Spinal cord (tissue), 10 donors: Measurements from ENCODE around the gene TEN1. TPM values are rescaled to one million over a fixed set of nuclear protein-coding genes. Genes with fewer than 3 reads are reported as not detected.
A peak's percentile ranks its signal among the peaks of the same experiment; 100 is the strongest.
"Not testable (repeated sequence)": the region's sequence is repeated elsewhere in the genome, so short reads cannot be mapped to it uniquely, and the experiment has no call there.

ENCODE experiments used
- DNase-seq, 6 donors: peaks; one replicate each; pipeline versions ENCODE4 v3.0.0 to v3.0.0-alpha.2; 2013 to 2015; ENCODE audit warnings: low spot score in 6 of 6, low read depth in 4 of 6
- H3K27ac ChIP-seq: one replicate; pipeline ENCODE4 v1.5.1; 2013; ENCODE audit warnings: low read depth, low read length, control low read depth
- H3K27me3 ChIP-seq: one replicate; pipeline ENCODE4 v1.6.1; 2013; ENCODE audit warnings: low read length; ENCODE audit not compliant: control insufficient read depth, insufficient read depth
- H3K36me3 ChIP-seq: one replicate; pipeline ENCODE4 v1.6.1; 2013; ENCODE audit warnings: low read length; ENCODE audit not compliant: control insufficient read depth, insufficient read depth
- H3K4me1 ChIP-seq: one replicate; pipeline ENCODE4 v1.6.1; 2013; ENCODE audit warnings: low read length; ENCODE audit not compliant: control insufficient read depth, insufficient read depth
- H3K4me3 ChIP-seq: one replicate; pipeline ENCODE4 v1.5.1; 2013; ENCODE audit warnings: low read depth, low read length, control low read depth
- H3K9me3 ChIP-seq: one replicate; pipeline ENCODE4 v1.6.1; 2013; ENCODE audit warnings: low read length; ENCODE audit not compliant: control insufficient read depth, insufficient read depth
- WGBS: methylation state at CpG from one replicate; pipeline ENCODE4 v1.1.5; 2013; ENCODE audit warnings: missing lambda C conversion rate; ENCODE audit not compliant: insufficient coverage; 5-methylcytosine and 5-hydroxymethylcytosine counted together
- polyA plus RNA-seq, 2 donors: library from polyadenylated mRNA; unstranded; fragments of 120-200 nt; gene quantifications; one replicate each; pipeline ENCODE4 v1.2.1, GENCODE V29; 2013; ENCODE audit not compliant: insufficient read length in 2 of 2
- total RNA-seq, 2 donors: library from RNA; depleted of rRNA in 1 of 2; stranded (reverse); fragments of 120-200 nt in 1 of 2; fragments of >200 nt in 1 of 2; gene quantifications; one replicate each; pipeline versions ENCODE4 v1.2.3 to v1.2.4, GENCODE V29; 2013 to 2014
- donor health status: healthy.

Gene TEN1
- total and polyA plus RNA-seq, 4 donors, result 12.6 to 19.8 (median 17.6) TPM

GRCh38 chr17:75975187-75975586 lies 3.9 kb upstream of the TEN1 start:
- Histone ChIP-seq H3K36me3 (peaks cover 25% of the 10 kb centered on the region), H3K4me1 (peaks cover 19% of the 10 kb centered on the region)
- not testable (repeated sequence) for H3K27me3 ChIP-seq, H3K4me3 ChIP-seq, H3K27ac ChIP-seq, DNase-seq, H3K9me3 ChIP-seq
- WGBS, result no CpG with 5 or more reads among the region's 6 CpGs

GRCh38 chr17:75975757-75976174 lies 3.3 kb upstream of the TEN1 start:
- H3K27ac ChIP-seq, result no peak overlapping the region
- no peak for DNase-seq
- no peaks in the 10 kb centered on the region for H3K27me3 ChIP-seq
- H3K4me3 ChIP-seq, result no peak overlapping the region
- H3K9me3 ChIP-seq, result no peaks in the 10 kb centered on the region
- H3K36me3 ChIP-seq, result peaks cover 24% of the 10 kb centered on the region
- WGBS, result no CpG with 5 or more reads among the region's 5 CpGs
- H3K4me1 ChIP-seq, result peaks cover 24% of the 10 kb centered on the region

- Histone ChIP-seq H3K27ac (no peak overlapping the region), H3K4me3 (no peak overlapping the region), H3K4me1 (peaks cover 24% of the 10 kb centered on the region), H3K36me3 (peaks cover 20% of the 10 kb centered on the region), H3K9me3 (no peaks in the 10 kb centered on the region), H3K27me3 (no peaks in the 10 kb centered on the region)
- 59% methylated on average over 4 of the region's 9 CpGs for WGBS
- no peak for DNase-seq
These were observed 2.7 kb upstream of the TEN1 start for GRCh38 chr17:75976175-75976848.

- Histone ChIP-seq H3K36me3 (peaks cover 7% of the 10 kb centered on the region), H3K27ac (peak overlapping the region; percentile 100), H3K4me3 (peak overlapping the region; percentile 98), H3K9me3 (no peaks in the 10 kb centered on the region), H3K4me1 (peaks cover 27% of the 10 kb centered on the region), H3K27me3 (no peaks in the 10 kb centered on the region)
- WGBS, result 1% methylated on average over 19 of the region's 19 CpGs
- no peak for DNase-seq
These were observed 706 bp downstream of the TEN1 start for GRCh38 chr17:75979705-75980187.

GRCh38 chr17:75980188-75981018 lies 1.4 kb downstream of the TEN1 start:
- H3K4me3 ChIP-seq, result peak overlapping the region; percentile 98
- H3K27me3 ChIP-seq, result no peaks in the 10 kb centered on the region
- no peak for DNase-seq
- WGBS, result no CpG with 5 or more reads among the region's 18 CpGs
- H3K4me1 ChIP-seq, result peaks cover 27% of the 10 kb centered on the region
- peaks cover 4% of the 10 kb centered on the region for H3K36me3 ChIP-seq
- H3K27ac ChIP-seq, result peak overlapping the region; percentile 100
- H3K9me3 ChIP-seq, result no peaks in the 10 kb centered on the region

- H3K27me3 ChIP-seq, result no peaks in the 10 kb centered on the region
- DNase-seq, result no peak
- peaks cover 4% of the 10 kb centered on the region for H3K36me3 ChIP-seq
- no peaks in the 10 kb centered on the region for H3K9me3 ChIP-seq
- no peak overlapping the region for H3K27ac ChIP-seq
- 93% methylated on average over 5 of the region's 7 CpGs for WGBS
- H3K4me1 ChIP-seq, result peaks cover 27% of the 10 kb centered on the region
- H3K4me3 ChIP-seq, result no peak overlapping the region
These were observed 2.1 kb downstream of the TEN1 start for GRCh38 chr17:75981019-75981615.

GRCh38 chr17:75983501-75984181 lies 4.6 kb downstream of the TEN1 start:
- Histone ChIP-seq H3K4me3 (no peak overlapping the region), H3K27ac (no peak overlapping the region), H3K4me1 (peaks cover 14% of the 10 kb centered on the region), H3K27me3 (no peaks in the 10 kb centered on the region), H3K9me3 (no peaks in the 10 kb centered on the region), H3K36me3 (peaks cover 2% of the 10 kb centered on the region)
- WGBS, result 28% methylated on average over 5 of the region's 6 CpGs
- DNase-seq, result peak in 2 of 6 donors; percentile 10 to 22

GRCh38 chr17:75985986-75986385 lies 6.9 kb downstream of the TEN1 start:
- Histone ChIP-seq H3K4me1 (peaks cover 3% of the 10 kb centered on the region), H3K4me3 (no peak overlapping the region), H3K27ac (no peak overlapping the region), H3K9me3 (no peaks in the 10 kb centered on the region), H3K27me3 (no peaks in the 10 kb centered on the region), H3K36me3 (peaks cover 6% of the 10 kb centered on the region)
- WGBS, result no CpG with 5 or more reads among the region's 4 CpGs
- DNase-seq, result no peak

GRCh38 chr17:75987041-75987440 lies 8.0 kb downstream of the TEN1 start:
- no peak for DNase-seq
- peaks cover 14% of the 10 kb centered on the region for H3K36me3 ChIP-seq
- WGBS, result 79% methylated on average over 2 of the region's 4 CpGs
- H3K9me3 ChIP-seq, result no peaks in the 10 kb centered on the region
- no peaks in the 10 kb centered on the region for H3K27me3 ChIP-seq
- no peak overlapping the region for H3K4me3 ChIP-seq
- no peak overlapping the region for H3K27ac ChIP-seq
- peaks cover 3% of the 10 kb centered on the region for H3K4me1 ChIP-seq
